Osteoblast (primary cell): Measurements from ENCODE around the gene CEMP1. TPM values are rescaled to one million over a fixed set of nuclear protein-coding genes. Genes with fewer than 3 reads are reported as not detected.
A peak's percentile ranks its signal among the peaks of the same experiment; 100 is the strongest.

ENCODE experiments used
- DNase-seq: peaks from one replicate; pipeline ENCODE4 v3.0.0; 2011; ENCODE audit warnings: low spot score, mixed read lengths; ENCODE audit not compliant: insufficient read length; ENCODE audit errors: missing footprints
- H2AFZ ChIP-seq: 2 replicates; pipeline ENCODE4 v1.6.0; 2011; ENCODE audit warnings: mild to moderate bottlenecking, low read length
- H3K27ac ChIP-seq: 2 replicates; pipeline ENCODE4 v1.5.1; 2011; ENCODE audit warnings: mild to moderate bottlenecking, low read depth, low read length, moderate library complexity
- H3K27me3 ChIP-seq: 2 replicates; pipeline ENCODE4 v1.6.0; 2012; ENCODE audit warnings: mild to moderate bottlenecking, control low read depth, inconsistent platforms, low read length, moderate library complexity; ENCODE audit not compliant: insufficient read depth
- H3K36me3 ChIP-seq: 2 replicates; pipeline ENCODE4 v1.5.1; 2011; ENCODE audit warnings: mild to moderate bottlenecking, low read length, control low read depth, moderate library complexity; ENCODE audit not compliant: insufficient read depth
- H3K4me1 ChIP-seq: 2 replicates; pipeline ENCODE4 v1.5.1; 2011; ENCODE audit warnings: mild to moderate bottlenecking, low read length, control low read depth, moderate library complexity; ENCODE audit not compliant: insufficient read depth
- H3K4me2 ChIP-seq: 2 replicates; pipeline ENCODE4 v1.6.0; 2011; ENCODE audit warnings: mild to moderate bottlenecking, low read length; ENCODE audit not compliant: insufficient read depth
- H3K4me3 ChIP-seq: fragments of 200-600 bp; sonication (generic); 3 replicates; pipeline ENCODE4 v1.5.1; 2012; ENCODE audit warnings: mild to moderate bottlenecking, low read length, inconsistent platforms; ENCODE audit not compliant: insufficient read depth
- H3K79me2 ChIP-seq: 2 replicates; pipeline ENCODE4 v1.6.0; 2012; ENCODE audit warnings: mild to moderate bottlenecking, low read length, control low read depth, inconsistent platforms; ENCODE audit not compliant: insufficient read depth
- H3K9me3 ChIP-seq: 2 replicates; pipeline ENCODE4 v1.5.1; 2011; ENCODE audit warnings: low read depth, low read length, control low read depth
- H4K20me1 ChIP-seq: 2 replicates; pipeline ENCODE4 v1.6.0; 2012; ENCODE audit warnings: mild to moderate bottlenecking, low read length, control low read depth; ENCODE audit not compliant: insufficient read depth
- CTCF ChIP-seq: IDR thresholded peaks from 2 replicates; pipeline ENCODE4 v1.5.1; 2011; ENCODE audit warnings: mild to moderate bottlenecking, low read depth, low read length, moderate library complexity; ENCODE audit errors: extremely low read depth
- total RNA-seq: library from RNA; depleted of rRNA; stranded (reverse); fragments of >200 nt; gene quantifications from 2 replicates; pipeline ENCODE4 v1.2.3, GENCODE V29; 2012

CEMP1 gene
- total RNA-seq, 1 donor = not detected

- Histone ChIP-seq H3K9me3 (no peaks in the 10 kb centered on the region), H3K36me3 (peaks cover 22% of the 10 kb centered on the region), H2AFZ (peak overlapping the region; percentile 80), H3K4me1 (peaks cover 12% of the 10 kb centered on the region), H4K20me1 (peaks cover 10% of the 10 kb centered on the region), H3K27ac (peak overlapping the region; percentile 72), H3K79me2 (peaks cover 12% of the 10 kb centered on the region), H3K4me3 (peak overlapping the region; percentile 87), H3K4me2 (peak overlapping the region; percentile 99), H3K27me3 (no peaks in the 10 kb centered on the region)
- DNase-seq = peak; percentile 100
- no peak for TF ChIP-seq CTCF
Measured at GRCh38 chr16:2531696-2532493, 687 bp upstream of the CEMP1 start.

GRCh38 chr16:2530629-2531318 lies 434 bp downstream of the CEMP1 start:
- H3K4me1 ChIP-seq = peaks cover 12% of the 10 kb centered on the region
- peak overlapping the region; percentile 72 for H3K27ac ChIP-seq
- no peaks in the 10 kb centered on the region for H3K9me3 ChIP-seq
- H3K27me3 ChIP-seq = no peaks in the 10 kb centered on the region
- TF ChIP-seq CTCF = no peak
- peaks cover 26% of the 10 kb centered on the region for H3K36me3 ChIP-seq
- H4K20me1 ChIP-seq = peaks cover 10% of the 10 kb centered on the region
- H2AFZ ChIP-seq = no peak overlapping the region
- no peak overlapping the region for H3K4me3 ChIP-seq
- DNase-seq = peak; percentile 85
- H3K79me2 ChIP-seq = peaks cover 22% of the 10 kb centered on the region
- peak overlapping the region; percentile 99 for H3K4me2 ChIP-seq

GRCh38 chr16:2529961-2530628 lies 1.1 kb downstream of the CEMP1 start:
- H3K36me3 ChIP-seq = peaks cover 26% of the 10 kb centered on the region

More at GRCh38 chr16:2529961-2530628, 1.1 kb downstream of the CEMP1 start:
- Histone ChIP-seq H3K27me3 (no peaks in the 10 kb centered on the region), H3K27ac (no peak overlapping the region), H3K4me2 (no peak overlapping the region), H3K4me1 (peaks cover 12% of the 10 kb centered on the region), H3K4me3 (no peak overlapping the region), H2AFZ (no peak overlapping the region), H4K20me1 (peaks cover 10% of the 10 kb centered on the region), H3K79me2 (peaks cover 23% of the 10 kb centered on the region), H3K9me3 (no peaks in the 10 kb centered on the region)
- DNase-seq = peak; percentile 66
- no peak for TF ChIP-seq CTCF
